HFFc6 (cell line): ENCODE results near the gene COMP. TPM values are rescaled to one million over a fixed set of nuclear protein-coding genes. Genes with fewer than 3 reads are reported as not detected.

Experiments used
- DNase-seq: peaks from one replicate; pipeline ENCODE4 v3.0.0-alpha.2; 2018
- H3K27ac Mint-ChIP-seq: 2 replicates; pipeline ENCODE4 v1.8.0; 2020; ENCODE audit warnings: mild to moderate bottlenecking, mixed read lengths
- H3K27me3 Mint-ChIP-seq: 2 replicates; pipeline ENCODE4 v1.8.0; 2021; ENCODE audit warnings: mild to moderate bottlenecking, moderate library complexity, mixed read lengths; ENCODE audit not compliant: insufficient read depth
- H3K36me3 Mint-ChIP-seq: 2 replicates; pipeline ENCODE4 v1.8.0; 2021; ENCODE audit warnings: low read depth, mixed read lengths
- H3K4me1 Mint-ChIP-seq: 2 replicates; pipeline ENCODE4 v1.8.0; 2020; ENCODE audit warnings: low read depth, mixed read lengths
- H3K4me3 Mint-ChIP-seq: 2 replicates; pipeline ENCODE4 v1.8.0; 2020; ENCODE audit warnings: mild to moderate bottlenecking, moderate library complexity, mixed read lengths
- H3K9me3 Mint-ChIP-seq: 2 replicates; pipeline ENCODE4 v1.8.0; 2020; ENCODE audit warnings: mild to moderate bottlenecking, mixed read lengths
- CTCF ChIP-seq: fragments of 200-600 bp; sonication (generic); IDR thresholded peaks from 2 replicates; pipeline ENCODE4 v1.5.0; 2021; ENCODE audit warnings: antibody characterized with exemption, mild to moderate bottlenecking
- total RNA-seq, 6 experiments: library from RNA; stranded (reverse); fragmentation: NEBNext Ultra II Directional; extraction: Animal tissue kit (Norgen Biotek cat#: 25700); gene quantifications; 2 replicates in 1 of 6; 3 replicates in 5 of 6; pipeline ENCODE4 v1.2.3, GENCODE V29; 2021

The COMP gene
- total RNA-seq, 6 experiments from 2014 or later = 0.67 to 6.1 (median 0.98) TPM

DNA sequence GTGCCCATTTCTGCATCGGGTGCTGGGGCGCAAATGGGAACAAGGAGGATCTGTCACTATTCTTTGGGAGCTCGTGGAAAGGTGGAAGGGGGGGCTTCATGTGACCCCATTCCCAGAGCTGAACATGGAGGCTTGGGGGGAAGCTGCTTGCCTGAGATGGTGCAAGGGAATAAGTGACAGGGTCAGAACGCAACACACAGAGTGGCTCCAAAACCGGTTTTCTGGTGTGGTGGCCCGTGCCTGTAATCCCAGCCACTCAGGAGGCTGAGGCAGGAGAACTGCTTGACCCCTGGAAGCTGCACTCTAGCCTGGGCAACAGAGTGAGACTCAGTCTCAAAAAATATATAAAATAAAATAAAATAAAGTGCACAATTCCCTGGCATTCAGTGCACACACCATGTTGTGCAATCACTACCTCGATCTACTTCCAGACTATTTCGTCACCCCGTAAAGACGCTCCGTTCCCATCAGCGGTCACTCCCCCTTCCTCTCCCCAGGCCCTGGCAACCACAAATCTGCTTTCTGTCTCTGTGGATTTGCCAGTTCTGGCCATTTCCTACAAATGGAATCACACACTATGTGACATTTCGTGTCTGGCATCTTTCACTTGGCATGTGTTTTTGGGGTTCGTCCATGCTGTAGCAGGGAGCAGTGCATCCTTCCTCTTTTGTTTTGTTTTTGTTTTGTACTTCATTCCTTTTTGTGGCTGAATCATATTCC, 18.2 kb upstream of the COMP start:
- Mint-ChIP-seq H3K4me1 (peaks cover 12% of the 10 kb centered on the region), H3K36me3 (no peaks in the 10 kb centered on the region), H3K9me3 (no peaks in the 10 kb centered on the region), H3K27ac (peak overlapping the region; percentile 55), H3K27me3 (peaks cover 7% of the 10 kb centered on the region), H3K4me3 (peak overlapping the region; percentile 64)
- TF ChIP-seq CTCF = no peak
- DNase-seq = peak; percentile 76

- peak; percentile 54 for DNase-seq
- Mint-ChIP-seq H3K36me3 (no peaks in the 10 kb centered on the region), H3K9me3 (no peaks in the 10 kb centered on the region), H3K27me3 (peaks cover 7% of the 10 kb centered on the region), H3K4me3 (no peak overlapping the region), H3K4me1 (peaks cover 12% of the 10 kb centered on the region), H3K27ac (no peak overlapping the region; the same call in 1 of the 2 replicates)
- TF ChIP-seq CTCF = no peak
Observed at GRCh38 chr19:18807861-18808331, 16.8 kb upstream of the COMP start.

DNA sequence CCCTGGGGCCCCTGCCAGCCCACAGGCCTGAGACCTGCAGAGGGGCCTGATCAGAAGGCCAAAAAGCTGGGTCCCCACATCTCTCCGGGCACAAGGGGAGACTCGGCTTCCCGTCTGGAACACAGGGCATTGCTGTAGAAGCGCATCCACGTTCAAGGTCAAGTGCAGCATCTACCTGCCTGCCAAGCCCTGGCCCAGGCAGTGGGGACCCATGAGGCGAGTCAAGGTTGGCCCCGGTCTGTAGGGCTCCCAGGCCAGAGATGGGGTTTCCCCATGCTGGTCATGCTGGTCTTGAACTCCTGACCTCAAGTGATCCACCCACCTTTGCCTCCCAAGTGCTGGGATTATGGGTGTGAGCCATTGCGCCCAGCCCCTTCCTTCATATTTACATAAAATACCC, 13.5 kb upstream of the COMP start:
- H3K27ac Mint-ChIP-seq = no peak overlapping the region
- no peak for DNase-seq
- no peaks in the 10 kb centered on the region for H3K9me3 Mint-ChIP-seq
- peaks cover 9% of the 10 kb centered on the region for H3K27me3 Mint-ChIP-seq
- no peak overlapping the region for H3K4me3 Mint-ChIP-seq
- no peak for TF ChIP-seq CTCF
- no peaks in the 10 kb centered on the region for H3K36me3 Mint-ChIP-seq
- H3K4me1 Mint-ChIP-seq = peaks cover 9% of the 10 kb centered on the region

DNA sequence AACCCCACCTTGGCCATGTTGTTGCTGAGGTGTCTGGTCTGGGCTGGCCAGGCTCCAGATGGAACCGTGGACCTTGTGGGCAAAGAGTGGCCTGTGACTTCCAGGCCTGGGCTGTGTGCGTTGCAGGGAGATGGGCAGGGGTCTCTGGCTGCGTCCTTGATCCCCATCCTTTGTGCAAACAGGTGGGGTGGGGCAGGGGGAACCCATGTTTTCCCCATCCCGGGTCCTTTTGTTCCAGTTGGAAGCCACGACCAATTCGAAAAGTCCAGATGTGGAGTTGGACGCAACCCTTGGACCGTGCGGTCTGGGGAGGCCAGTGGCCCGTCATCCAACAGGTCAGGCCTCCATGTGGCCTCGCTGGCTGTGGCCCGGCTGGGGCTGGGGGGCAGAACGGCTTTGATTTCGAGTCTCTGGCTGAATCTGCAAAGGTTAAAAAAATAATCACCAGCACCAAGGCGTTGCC, 13.1 kb upstream of the COMP start:
- no peak for DNase-seq
- Mint-ChIP-seq H3K4me3 (no peak overlapping the region), H3K27ac (no peak overlapping the region), H3K4me1 (peaks cover 4% of the 10 kb centered on the region; the same call in 1 of the 2 replicates), H3K36me3 (no peaks in the 10 kb centered on the region), H3K9me3 (no peaks in the 10 kb centered on the region), H3K27me3 (peaks cover 9% of the 10 kb centered on the region)
- no peak for TF ChIP-seq CTCF

GRCh38 chr19:18803550-18804138, 12.5 kb upstream of the COMP start:
- DNase-seq = no peak
- Mint-ChIP-seq H3K36me3 (no peaks in the 10 kb centered on the region), H3K4me3 (no peak overlapping the region), H3K4me1 (no peaks in the 10 kb centered on the region), H3K27me3 (peaks cover 8% of the 10 kb centered on the region), H3K9me3 (no peaks in the 10 kb centered on the region), H3K27ac (no peak overlapping the region)
- TF ChIP-seq CTCF = no peak
